Loucy (cell line): Measurements from ENCODE around the gene FAM180B.
A peak's percentile ranks its signal among the peaks of the same experiment; 100 is the strongest.

ENCODE experiments used
- H2AFZ ChIP-seq: fragments of 200-600 bp; sonication (generic); 2 replicates; pipeline ENCODE4 v1.6.0; 2016; ENCODE audit warnings: antibody characterized with exemption, mild to moderate bottlenecking, low read length, moderate library complexity
- H3F3A ChIP-seq: fragments of 200-600 bp; 2 replicates; pipeline ENCODE4 v1.6.0; 2016; ENCODE audit warnings: antibody characterized with exemption, low read depth, mild to moderate bottlenecking
- H3K27me3 ChIP-seq: fragments of 200-600 bp; sonication (generic); 2 replicates; pipeline ENCODE4 v1.6.1; 2014; ENCODE audit warnings: low read length, mild to moderate bottlenecking; ENCODE audit not compliant: insufficient read depth, poor library complexity, severe bottlenecking
- H3K36me3 ChIP-seq: fragments of 200-600 bp; sonication (generic); 2 replicates; pipeline ENCODE4 v1.6.1; 2016; ENCODE audit warnings: low read length; ENCODE audit not compliant: insufficient read depth
- H3K4me1 ChIP-seq: fragments of 200-600 bp; sonication (generic); 2 replicates; pipeline ENCODE4 v1.5.1; 2014; ENCODE audit warnings: low read length, mild to moderate bottlenecking; ENCODE audit not compliant: insufficient read depth, poor library complexity, severe bottlenecking
- H3K4me2 ChIP-seq: fragments of 200-600 bp; sonication (generic); 2 replicates; pipeline ENCODE4 v1.6.0; 2014; ENCODE audit warnings: antibody characterized with exemption, low read length, low read depth, mild to moderate bottlenecking; ENCODE audit not compliant: poor library complexity, severe bottlenecking
- H3K4me3 ChIP-seq: fragments of 200-600 bp; sonication (generic); 2 replicates; pipeline ENCODE4 v1.5.1; 2014; ENCODE audit warnings: low read length, mild to moderate bottlenecking, mixed read lengths; ENCODE audit not compliant: poor library complexity, severe bottlenecking
- H3K79me2 ChIP-seq: fragments of 200-600 bp; sonication (generic); 2 replicates; pipeline ENCODE4 v1.6.1; 2014; ENCODE audit warnings: low read length; ENCODE audit not compliant: insufficient read depth
- H3K9ac ChIP-seq: fragments of 200-600 bp; sonication (generic); 2 replicates; pipeline ENCODE4 v1.6.0; 2014; ENCODE audit warnings: mild to moderate bottlenecking, low read depth, low read length, moderate library complexity; ENCODE audit not compliant: poor library complexity, severe bottlenecking
- H3K9me2 ChIP-seq: fragments of 200-600 bp; sonication (generic); replicated peaks from 2 replicates; pipeline ENCODE4 v1.6.1; 2016; ENCODE audit warnings: low read depth, low read length, mixed read lengths
- H3K9me3 ChIP-seq: fragments of 200-600 bp; sonication (generic); 2 replicates; pipeline ENCODE4 v1.6.1; 2014; ENCODE audit warnings: mild to moderate bottlenecking, antibody characterized with exemption, low read length, low read depth; ENCODE audit not compliant: insufficient read depth
- H4K20me1 ChIP-seq: fragments of 200-600 bp; sonication (generic); 2 replicates; pipeline ENCODE4 v1.6.0; 2014; ENCODE audit warnings: antibody characterized with exemption, low read length, mild to moderate bottlenecking; ENCODE audit not compliant: insufficient read depth, poor library complexity, severe bottlenecking
- CTCF ChIP-seq: fragments of 200-600 bp; sonication (generic); conservative IDR thresholded peaks from 2 replicates; pipeline ENCODE4 v1.5.1; 2014; ENCODE audit warnings: mild to moderate bottlenecking, antibody characterized with exemption, low read length
- EZH2phosphoT487 ChIP-seq: fragments of 200-600 bp; IDR thresholded peaks from 2 replicates; pipeline ENCODE4 v1.6.1; 2018; ENCODE audit warnings: antibody characterized with exemption, mild to moderate bottlenecking, moderate library complexity, borderline replicate concordance

The FAM180B gene

DNA sequence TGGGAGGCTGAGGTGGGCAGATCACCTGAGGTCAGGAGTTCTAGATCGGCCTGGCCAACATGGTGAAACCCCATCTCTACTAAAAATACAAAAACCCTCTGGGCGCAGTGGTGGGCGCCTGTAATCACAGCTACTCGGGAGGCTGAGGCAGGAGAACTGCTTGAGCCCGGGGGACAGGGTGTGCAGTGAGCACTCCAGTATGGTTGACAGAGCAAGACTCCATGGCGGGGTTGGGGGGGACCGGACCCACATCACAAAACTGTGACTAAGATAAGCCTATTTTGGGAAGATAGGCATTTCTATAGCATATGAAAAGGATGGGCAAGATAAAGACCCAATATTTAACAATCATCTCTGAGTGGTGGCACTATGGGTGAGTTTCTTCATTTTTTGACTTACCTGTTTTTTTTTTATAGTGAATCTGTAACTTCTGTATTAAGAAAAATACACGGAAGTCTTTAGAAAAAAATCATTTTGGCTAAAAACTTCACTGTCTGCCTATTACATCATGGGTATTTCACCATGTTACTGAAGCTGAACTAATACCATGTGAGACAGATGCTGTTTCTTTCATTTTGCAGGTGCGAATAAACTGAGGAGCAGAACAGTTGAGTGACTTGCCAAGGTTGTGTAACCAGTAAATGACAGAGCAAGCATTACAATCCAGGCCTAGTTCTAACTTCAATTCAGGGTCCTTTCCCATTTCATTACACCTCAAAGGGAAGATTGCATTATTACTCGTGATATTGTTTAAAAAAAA lies 36.0 kb upstream of the FAM180B start:
- Histone ChIP-seq H2AFZ (no peak overlapping the region), H3K4me3 (peak overlapping the region; percentile 99), H3K4me2 (peak overlapping the region; percentile 94), H3K79me2 (peaks cover 79% of the 10 kb centered on the region), H3K27me3 (no peaks in the 10 kb centered on the region), H3F3A (no peaks in the 10 kb centered on the region), H3K36me3 (no peaks in the 10 kb centered on the region), H3K9me2 (no peaks in the 10 kb centered on the region), H4K20me1 (peaks cover 63% of the 10 kb centered on the region), H3K9ac (peak overlapping the region; percentile 95), H3K9me3 (no peaks in the 10 kb centered on the region), H3K4me1 (peaks cover 38% of the 10 kb centered on the region)
- TF ChIP-seq EZH2phosphoT487 (no peak), CTCF (no peak)

DNA sequence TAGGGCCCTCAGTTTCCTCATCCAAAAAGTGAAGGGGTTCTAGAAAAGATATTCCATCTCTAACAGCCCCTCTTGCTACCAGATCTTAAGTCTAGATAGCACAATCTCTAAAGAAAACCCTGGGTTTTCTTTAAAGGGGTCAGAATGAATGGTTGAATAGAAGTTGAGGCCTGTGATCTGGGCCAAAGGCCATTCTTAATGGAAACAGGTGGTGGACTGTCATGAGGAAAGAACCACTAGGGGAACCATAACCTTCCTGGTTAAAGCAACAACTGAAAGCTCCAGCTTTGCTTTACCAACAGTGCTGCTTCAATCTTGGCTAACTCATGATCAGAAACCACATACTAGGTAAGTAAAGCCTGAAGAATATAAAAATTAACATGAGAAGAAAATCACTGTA lies 35.4 kb upstream of the FAM180B start:
- H2AFZ ChIP-seq: no peak overlapping the region
- peaks cover 62% of the 10 kb centered on the region for H4K20me1 ChIP-seq
- no peaks in the 10 kb centered on the region for H3K27me3 ChIP-seq
- no peaks in the 10 kb centered on the region for H3K9me2 ChIP-seq
- no peaks in the 10 kb centered on the region for H3K9me3 ChIP-seq
- H3K4me3 ChIP-seq: peak overlapping the region; percentile 99
- peak overlapping the region; percentile 95 for H3K9ac ChIP-seq
- H3K4me2 ChIP-seq: peak overlapping the region; percentile 94
- TF ChIP-seq CTCF: peak; percentile 75
- TF ChIP-seq EZH2phosphoT487: no peak
- no peaks in the 10 kb centered on the region for H3K36me3 ChIP-seq
- H3K4me1 ChIP-seq: peaks cover 38% of the 10 kb centered on the region
- no peaks in the 10 kb centered on the region for H3F3A ChIP-seq
- peaks cover 72% of the 10 kb centered on the region for H3K79me2 ChIP-seq

DNA sequence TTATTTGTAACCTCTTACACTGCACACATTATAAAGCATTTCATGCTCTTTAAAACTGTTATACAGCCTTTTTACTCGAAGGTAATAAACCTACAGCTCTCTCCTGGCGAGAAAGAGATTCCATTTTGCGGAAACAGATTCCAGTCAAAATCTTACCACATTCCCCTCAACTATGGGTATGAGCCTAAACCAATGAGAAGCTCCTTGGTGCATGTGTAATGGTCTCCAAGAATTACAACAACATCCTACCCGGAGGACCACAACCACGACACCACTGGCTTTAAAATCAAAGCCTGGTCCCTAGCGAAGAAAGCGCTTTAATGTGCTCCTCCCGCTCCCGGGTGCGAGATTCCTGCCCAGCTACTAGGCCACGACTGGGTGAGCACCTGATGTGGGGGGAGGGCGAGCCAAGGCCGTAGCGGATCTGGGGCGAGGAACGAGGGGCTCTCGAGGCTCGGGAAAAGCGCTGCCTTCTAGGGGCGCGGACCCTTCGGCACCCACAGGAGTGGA lies 34.4 kb upstream of the FAM180B start:
- H3K79me2 ChIP-seq: peaks cover 62% of the 10 kb centered on the region
- H3K9me3 ChIP-seq: no peaks in the 10 kb centered on the region
- peak overlapping the region; percentile 95 for H3K9ac ChIP-seq
- peak overlapping the region; percentile 56; the same call in 1 of the 2 replicates for H2AFZ ChIP-seq
- no peak for TF ChIP-seq CTCF
- no peak for TF ChIP-seq EZH2phosphoT487
- peak overlapping the region; percentile 99 for H3K4me3 ChIP-seq
- peak overlapping the region; percentile 94 for H3K4me2 ChIP-seq
- no peaks in the 10 kb centered on the region for H3K36me3 ChIP-seq
- H3K27me3 ChIP-seq: no peaks in the 10 kb centered on the region
- peaks cover 53% of the 10 kb centered on the region for H4K20me1 ChIP-seq
- no peaks in the 10 kb centered on the region for H3K9me2 ChIP-seq
- no peaks in the 10 kb centered on the region for H3F3A ChIP-seq
- H3K4me1 ChIP-seq: peaks cover 35% of the 10 kb centered on the region
